GM23338 (cell line): Measurements from ENCODE around the gene SLC44A4. TPM values are rescaled to one million over a fixed set of nuclear protein-coding genes. Genes with fewer than 3 reads are reported as not detected.

Source experiments
- ATAC-seq: fragments of 200-7000 bp; cut with Tn5 transposase; 3 replicates; pipeline ENCODE4 v1.9.1; 2020
- DNase-seq: peaks from one replicate; pipeline ENCODE4 v3.0.0-alpha.2; 2015; ENCODE audit warnings: low spot score
- H2AFZ ChIP-seq: fragments of 200-600 bp; sonication (generic); 2 replicates; pipeline ENCODE4 v1.8.0; 2016; ENCODE audit warnings: antibody characterized with exemption, mild to moderate bottlenecking, moderate library complexity
- H3F3A ChIP-seq: fragments of 200-600 bp; sonication (generic); replicated peaks from 2 replicates; pipeline ENCODE4 v1.8.0; 2017; ENCODE audit warnings: antibody characterized with exemption, mixed run types, low read depth
- H3K27ac ChIP-seq: fragments of 200-600 bp; sonication (generic); 2 replicates; pipeline ENCODE4 v1.6.1; 2016; ENCODE audit warnings: low read depth
- H3K27me3 ChIP-seq: fragments of 200-600 bp; sonication (generic); 2 replicates; pipeline ENCODE4 v1.8.0; 2016; ENCODE audit warnings: mild to moderate bottlenecking, mixed run types, moderate library complexity; ENCODE audit not compliant: insufficient read depth
- H3K36me3 ChIP-seq: fragments of 200-600 bp; sonication (generic); 2 replicates; pipeline ENCODE4 v1.8.0; 2016; ENCODE audit warnings: mild to moderate bottlenecking; ENCODE audit not compliant: insufficient read depth
- H3K4me1 ChIP-seq: fragments of 200-600 bp; sonication (generic); 2 replicates; pipeline ENCODE4 v1.8.0; 2016; ENCODE audit warnings: mild to moderate bottlenecking, moderate library complexity; ENCODE audit not compliant: insufficient read depth
- H3K4me2 ChIP-seq: fragments of 200-600 bp; sonication (generic); 2 replicates; pipeline ENCODE4 v1.7.1; 2017; ENCODE audit warnings: mixed run types
- H3K4me3 ChIP-seq: fragments of 200-600 bp; sonication (generic); 2 replicates; pipeline ENCODE4 v1.6.1; 2016; ENCODE audit warnings: mixed run types
- H3K79me2 ChIP-seq: fragments of 200-600 bp; sonication (generic); replicated peaks from 2 replicates; pipeline ENCODE4 v1.8.0; 2017; ENCODE audit warnings: mild to moderate bottlenecking; ENCODE audit not compliant: insufficient read depth
- H3K9me2 ChIP-seq: fragments of 200-600 bp; sonication (generic); 2 replicates; pipeline ENCODE4 v1.8.0; 2017; ENCODE audit not compliant: insufficient read depth
- H4K20me1 ChIP-seq: fragments of 200-600 bp; sonication (generic); replicated peaks from 2 replicates; pipeline ENCODE4 v1.8.0; 2017; ENCODE audit warnings: mild to moderate bottlenecking; ENCODE audit not compliant: insufficient read depth
- H3K27ac Mint-ChIP-seq: 2 replicates; pipeline ENCODE4 v1.8.0; 2020; ENCODE audit warnings: inconsistent platforms, mild to moderate bottlenecking, moderate library complexity, mixed read lengths
- H3K27me3 Mint-ChIP-seq: 3 replicates; pipeline ENCODE4 v1.8.0; 2022; ENCODE audit warnings: low read depth, mild to moderate bottlenecking, moderate library complexity, mixed read lengths, inconsistent platforms; ENCODE audit not compliant: insufficient read depth, poor library complexity
- H3K36me3 Mint-ChIP-seq: 3 replicates; pipeline ENCODE4 v1.8.0; 2021; ENCODE audit warnings: low read depth, mild to moderate bottlenecking, inconsistent platforms, moderate library complexity, mixed read lengths
- H3K4me1 Mint-ChIP-seq: 3 replicates; pipeline ENCODE4 v1.8.0; 2020; ENCODE audit warnings: mild to moderate bottlenecking, inconsistent platforms, mixed read lengths
- H3K4me3 Mint-ChIP-seq: 3 replicates; pipeline ENCODE4 v1.8.0; 2021; ENCODE audit warnings: moderate library complexity, mild to moderate bottlenecking, inconsistent platforms, mixed read lengths
- H3K9me3 Mint-ChIP-seq: 3 replicates; pipeline ENCODE4 v1.8.0; 2020; ENCODE audit warnings: moderate library complexity, mild to moderate bottlenecking, inconsistent platforms, mixed read lengths
- CREB1 ChIP-seq: fragments of 250-450 bp; sonication (Bioruptor Pico); IDR thresholded peaks from 2 replicates; pipeline ENCODE4 v1.5.0; 2020; ENCODE audit warnings: low read depth, mild to moderate bottlenecking, moderate library complexity
- EZH2 ChIP-seq: fragments of 200-600 bp; sonication (generic); IDR thresholded peaks from one replicate; pipeline ENCODE4 v1.8.0; 2017; ENCODE audit warnings: antibody characterized with exemption, mild to moderate bottlenecking, low read depth; ENCODE audit not compliant: unreplicated experiment
- EZH2phosphoT487 ChIP-seq: fragments of 200-600 bp; sonication (generic); IDR thresholded peaks from one replicate; pipeline ENCODE4 v1.8.1; 2018; ENCODE audit warnings: antibody characterized with exemption; ENCODE audit not compliant: unreplicated experiment
- JUNB ChIP-seq: IDR thresholded peaks from one replicate; pipeline ENCODE4 v1.6.1; 2016; ENCODE audit warnings: antibody characterized with exemption; ENCODE audit not compliant: unreplicated experiment
- NANOG ChIP-seq: IDR thresholded peaks from 2 replicates; pipeline ENCODE4 v1.6.1; 2016; ENCODE audit warnings: antibody characterized with exemption, borderline replicate concordance
- STAT1 ChIP-seq: IDR thresholded peaks from one replicate; pipeline ENCODE4 v1.6.1; 2016; ENCODE audit warnings: antibody characterized with exemption; ENCODE audit not compliant: unreplicated experiment
- ZNF331 ChIP-seq: fragments of 250-450 bp; sonication (Bioruptor Pico); IDR thresholded peaks from 2 replicates; pipeline ENCODE4 v1.5.0; 2020; ENCODE audit warnings: low read depth, mild to moderate bottlenecking, moderate library complexity
- ZNF462 ChIP-seq: fragments of 250-450 bp; sonication (Bioruptor Pico); IDR thresholded peaks from 2 replicates; pipeline ENCODE4 v1.5.0; 2020; ENCODE audit warnings: mild to moderate bottlenecking, moderate library complexity
- polyA plus RNA-seq: library from polyadenylated mRNA; unstranded; fragments of >200 nt; fragmentation: Nextera tagmentation; extraction: Ambion mirVana; gene quantifications from 2 replicates; pipeline ENCODE4 v1.2.1, GENCODE V29; 2016
- total RNA-seq: library from RNA; depleted of rRNA; stranded (reverse); fragments of >200 nt; shearing (Covaris generic); gene quantifications from 2 replicates; pipeline ENCODE4 v1.2.3, GENCODE V29; 2014
- TF ChIP-seq, protein P1 (sequence below): IDR thresholded peaks from 2 replicates; pipeline ENCODE4 v1.6.1; 2016; ENCODE audit warnings: antibody characterized with exemption

The SLC44A4 gene
- total and polyA plus RNA-seq, 2 experiments from 2014 or later: 1.1 to 3.7 TPM

DNA sequence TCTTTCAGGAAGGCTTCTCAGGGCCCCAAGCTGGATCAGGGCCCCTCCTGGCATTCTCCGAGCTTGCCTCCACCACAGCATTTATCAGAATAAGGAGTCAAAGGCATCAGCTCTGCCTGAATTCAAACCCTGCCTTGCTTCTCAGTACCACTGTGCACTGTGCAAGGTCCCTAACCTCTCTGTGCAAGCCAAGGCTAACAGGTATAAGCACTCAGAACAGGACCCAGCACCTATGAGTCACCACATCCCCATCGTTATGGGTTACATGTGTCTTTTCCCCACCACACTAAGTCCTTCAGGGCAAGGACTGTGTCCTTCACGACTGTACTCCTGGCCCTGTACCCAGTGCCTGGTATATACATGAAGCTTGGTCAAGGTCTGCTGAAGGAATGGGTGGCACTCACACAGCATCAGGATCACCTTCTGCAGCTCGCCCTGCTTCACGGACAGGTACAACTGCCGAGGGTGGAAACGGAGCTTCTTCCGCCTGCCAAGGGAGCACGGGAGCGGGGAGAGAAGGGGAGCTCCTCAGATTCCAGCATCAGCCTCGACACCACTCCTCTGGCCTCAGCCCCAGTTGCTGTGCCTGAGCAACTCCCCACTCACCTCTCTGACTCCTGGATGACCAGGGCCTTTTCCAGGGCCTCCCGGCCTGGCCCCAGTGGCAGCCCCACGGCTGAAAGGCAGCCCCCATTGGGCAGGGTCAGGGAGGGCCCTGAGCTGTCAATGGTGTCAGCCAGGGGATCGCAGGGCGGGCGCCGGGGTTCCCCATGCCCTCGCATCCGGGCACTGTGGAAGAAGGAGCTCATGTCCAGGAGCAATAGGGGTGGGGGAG, 8.6 kb upstream of the SLC44A4 start (continued):
- TF ChIP-seq ZNF462 (CRISPR knock-in tag) (no peak), NANOG (no peak), EZH2phosphoT487 (no peak), EZH2 (no peak), ZNF331 (CRISPR knock-in tag) (no peak)
- TF ChIP-seq, protein P1, sequence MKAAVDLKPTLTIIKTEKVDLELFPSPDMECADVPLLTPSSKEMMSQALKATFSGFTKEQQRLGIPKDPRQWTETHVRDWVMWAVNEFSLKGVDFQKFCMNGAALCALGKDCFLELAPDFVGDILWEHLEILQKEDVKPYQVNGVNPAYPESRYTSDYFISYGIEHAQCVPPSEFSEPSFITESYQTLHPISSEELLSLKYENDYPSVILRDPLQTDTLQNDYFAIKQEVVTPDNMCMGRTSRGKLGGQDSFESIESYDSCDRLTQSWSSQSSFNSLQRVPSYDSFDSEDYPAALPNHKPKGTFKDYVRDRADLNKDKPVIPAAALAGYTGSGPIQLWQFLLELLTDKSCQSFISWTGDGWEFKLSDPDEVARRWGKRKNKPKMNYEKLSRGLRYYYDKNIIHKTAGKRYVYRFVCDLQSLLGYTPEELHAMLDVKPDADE: no peak

GRCh38 chr6:31886541-31886991, 7.8 kb upstream of the SLC44A4 start:
- Histone ChIP-seq H3K79me2 (no peaks in the 10 kb centered on the region), H3K4me3 (no peak overlapping the region), H4K20me1 (peaks cover 19% of the 10 kb centered on the region), H3K27me3 (no peaks in the 10 kb centered on the region), H3K4me1 (no peaks in the 10 kb centered on the region), H3F3A (peaks cover 10% of the 10 kb centered on the region; the same call in 1 of the 2 replicates), H3K9me2 (no peaks in the 10 kb centered on the region), H3K4me2 (no peak overlapping the region), H3K36me3 (peaks cover 49% of the 10 kb centered on the region), H2AFZ (no peak overlapping the region), H3K27ac (no peak overlapping the region)
- H3K27me3 Mint-ChIP-seq: peaks cover 3% of the 10 kb centered on the region
- ATAC-seq: no peak
- DNase-seq: no peak
- no peaks in the 10 kb centered on the region; the same call in 2 of the 3 replicates for H3K9me3 Mint-ChIP-seq
- H3K4me1 Mint-ChIP-seq: no peaks in the 10 kb centered on the region; the same call in 2 of the 3 replicates
- no peak overlapping the region for H3K4me3 Mint-ChIP-seq
- H3K27ac Mint-ChIP-seq: no peak overlapping the region
- TF ChIP-seq STAT1: no peak
- no peak for TF ChIP-seq CREB1 (CRISPR knock-in tag)
- TF ChIP-seq JUNB: no peak
- TF ChIP-seq EZH2phosphoT487: no peak
- peaks cover 93% of the 10 kb centered on the region for H3K36me3 Mint-ChIP-seq
